Stimulated activated CD4-positive, alpha-beta T cell treated with anti-CD3 and anti-CD28 coated beads, Interleukin-4, amount 100 ng/mL, for 4 hours (primary cell): ENCODE data around the gene VPS52.
"Not testable (repeated sequence)": the region's sequence is repeated elsewhere in the genome, so short reads cannot be mapped to it uniquely, and the experiment has no call there.

Source experiments
- DNase-seq, 2 experiments: peaks; one replicate each; pipeline ENCODE4 v3.0.0-alpha.2; 2020

Gene VPS52

GRCh38 chr6:33304216-33304615, 32.5 kb upstream of the VPS52 start:
- no peak for DNase-seq

GRCh38 chr6:33301877-33302276, 30.2 kb upstream of the VPS52 start:
- DNase-seq = no peak

- peak; percentile 91 to 92 for DNase-seq
These were observed 27.7 kb upstream of the VPS52 start for GRCh38 chr6:33299237-33299944.

- DNase-seq = peak; percentile 57 to 58
These were observed 27.1 kb upstream of the VPS52 start, which contains the start of gene RGL2 for GRCh38 chr6:33298773-33299236. RGL2 (minus strand) TSS chr6:33298942; CDS start chr6:33298610, 332 bp downstream.

- peak in 1 of 2 experiments; percentile 49 for DNase-seq
These were observed 26.5 kb upstream of the VPS52 start for GRCh38 chr6:33297956-33298772.

GRCh38 chr6:33297406-33297955, 25.8 kb upstream of the VPS52 start:
- no peak for DNase-seq

GRCh38 chr6:33296797-33297405, 25.2 kb upstream of the VPS52 start:
- no peak for DNase-seq

GRCh38 chr6:33295621-33296369, 24.1 kb upstream of the VPS52 start:
- DNase-seq = no peak

GRCh38 chr6:33294086-33294823, 22.6 kb upstream of the VPS52 start:
- DNase-seq = no peak

- DNase-seq = no peak
These were observed 21.5 kb upstream of the VPS52 start for GRCh38 chr6:33292996-33293682.

GRCh38 chr6:33290459-33290858, 18.8 kb upstream of the VPS52 start:
- no peak for DNase-seq

- no peak for DNase-seq
These were observed 18.2 kb upstream of the VPS52 start for GRCh38 chr6:33289784-33290315.

GRCh38 chr6:33288921-33289783, 17.5 kb upstream of the VPS52 start, which contains the start of the genes PFDN6 and WDR46:
PFDN6 (plus strand) TSS chr6:33289601; CDS start chr6:33289857, 256 bp downstream.
WDR46 (minus strand) TSS chr6:33289239; CDS start chr6:33289170, 69 bp downstream.
- peak; percentile 61 to 84 for DNase-seq

GRCh38 chr6:33288141-33288920, 16.7 kb upstream of the VPS52 start:
- no peak for DNase-seq

GRCh38 chr6:33286946-33287914, 15.6 kb upstream of the VPS52 start:
- DNase-seq = no peak

GRCh38 chr6:33285214-33285613, 13.5 kb upstream of the VPS52 start:
- DNase-seq = not testable (repeated sequence)

GRCh38 chr6:33280539-33280938, 8.9 kb upstream of the VPS52 start:
- no peak for DNase-seq
